GM12873 (cell line): ENCODE data around the gene WDR5B.

Experiments used
- TF ChIP-seq, protein P1 (sequence below): IDR thresholded peaks from 2 replicates; pipeline ENCODE4 v1.5.1; 2012; ENCODE audit warnings: low read depth, mild to moderate bottlenecking, moderate library complexity, low read length, control low read depth; ENCODE audit not compliant: insufficient read depth; ENCODE audit errors: missing control alignments

Gene WDR5B

DNA sequence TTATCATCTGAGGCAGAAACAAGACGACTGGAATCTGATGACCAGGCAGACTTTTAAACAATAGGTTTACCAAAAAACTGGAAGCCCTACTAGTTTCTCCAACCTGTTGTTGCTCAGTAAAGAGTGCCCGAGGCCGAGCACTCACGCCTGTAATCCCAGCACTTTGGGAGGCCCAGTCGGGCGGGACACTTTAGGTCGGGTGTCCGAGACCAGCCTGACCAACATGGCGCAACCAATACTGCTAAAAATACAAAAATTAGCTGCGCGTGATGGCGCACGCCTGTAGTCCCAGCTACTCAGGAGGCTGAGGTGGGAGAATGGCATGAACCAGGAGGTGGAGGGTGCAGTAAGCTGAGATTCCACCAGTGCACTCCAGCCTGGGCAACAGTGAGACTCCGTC is 1.1 kb upstream of the WDR5B start:
- TF ChIP-seq, protein P1, sequence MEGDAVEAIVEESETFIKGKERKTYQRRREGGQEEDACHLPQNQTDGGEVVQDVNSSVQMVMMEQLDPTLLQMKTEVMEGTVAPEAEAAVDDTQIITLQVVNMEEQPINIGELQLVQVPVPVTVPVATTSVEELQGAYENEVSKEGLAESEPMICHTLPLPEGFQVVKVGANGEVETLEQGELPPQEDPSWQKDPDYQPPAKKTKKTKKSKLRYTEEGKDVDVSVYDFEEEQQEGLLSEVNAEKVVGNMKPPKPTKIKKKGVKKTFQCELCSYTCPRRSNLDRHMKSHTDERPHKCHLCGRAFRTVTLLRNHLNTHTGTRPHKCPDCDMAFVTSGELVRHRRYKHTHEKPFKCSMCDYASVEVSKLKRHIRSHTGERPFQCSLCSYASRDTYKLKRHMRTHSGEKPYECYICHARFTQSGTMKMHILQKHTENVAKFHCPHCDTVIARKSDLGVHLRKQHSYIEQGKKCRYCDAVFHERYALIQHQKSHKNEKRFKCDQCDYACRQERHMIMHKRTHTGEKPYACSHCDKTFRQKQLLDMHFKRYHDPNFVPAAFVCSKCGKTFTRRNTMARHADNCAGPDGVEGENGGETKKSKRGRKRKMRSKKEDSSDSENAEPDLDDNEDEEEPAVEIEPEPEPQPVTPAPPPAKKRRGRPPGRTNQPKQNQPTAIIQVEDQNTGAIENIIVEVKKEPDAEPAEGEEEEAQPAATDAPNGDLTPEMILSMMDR = no peak

DNA sequence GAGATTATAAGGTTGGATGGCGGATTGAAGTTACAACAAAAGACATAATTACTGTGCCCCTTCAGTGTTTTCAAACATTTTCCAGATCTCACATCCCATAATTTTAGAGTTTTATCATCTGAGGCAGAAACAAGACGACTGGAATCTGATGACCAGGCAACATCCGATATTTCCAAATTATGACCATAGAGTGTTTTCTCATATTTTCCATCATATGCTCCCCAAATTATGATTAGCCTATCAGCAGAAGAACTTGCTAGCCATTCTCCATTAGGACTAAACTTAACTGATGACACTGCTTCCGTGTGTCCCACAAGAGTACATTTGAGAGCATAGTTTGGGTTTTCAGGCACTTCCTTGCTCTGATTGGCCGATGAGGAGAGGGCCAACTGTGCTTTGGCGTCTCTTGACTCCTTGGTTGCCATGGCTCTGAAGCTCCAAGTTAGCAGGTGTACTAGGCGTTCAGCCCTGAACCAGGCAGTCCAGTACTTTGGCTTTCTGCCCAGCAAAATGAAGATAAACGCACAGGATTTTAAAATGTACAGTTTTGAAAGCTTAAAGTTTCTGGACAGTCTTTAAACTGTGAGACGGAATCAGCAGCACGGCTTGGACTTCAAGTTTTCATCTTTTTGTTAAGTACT is 638 bp downstream of the WDR5B start:
- TF ChIP-seq, protein P1 = no peak

DNA sequence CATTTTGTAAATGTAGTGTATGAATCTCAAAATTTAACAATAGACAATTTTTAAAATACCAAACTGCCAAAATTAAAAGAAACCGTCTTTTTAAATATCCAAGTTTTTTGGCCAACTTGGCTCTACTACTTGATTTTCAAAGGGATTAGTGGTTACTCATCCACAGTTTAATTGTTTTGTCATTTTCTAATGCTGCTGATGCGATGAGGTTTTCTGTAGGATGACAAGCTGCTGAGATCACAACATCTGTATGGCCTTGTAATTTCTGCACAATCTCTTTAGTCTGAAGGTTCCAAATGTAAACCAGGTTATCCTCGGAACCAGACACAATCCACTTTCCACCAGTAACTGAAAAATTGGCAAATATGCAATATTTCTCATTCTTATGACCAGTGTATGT is 1.5 kb downstream of the WDR5B start:
- TF ChIP-seq, protein P1 = no peak

DNA sequence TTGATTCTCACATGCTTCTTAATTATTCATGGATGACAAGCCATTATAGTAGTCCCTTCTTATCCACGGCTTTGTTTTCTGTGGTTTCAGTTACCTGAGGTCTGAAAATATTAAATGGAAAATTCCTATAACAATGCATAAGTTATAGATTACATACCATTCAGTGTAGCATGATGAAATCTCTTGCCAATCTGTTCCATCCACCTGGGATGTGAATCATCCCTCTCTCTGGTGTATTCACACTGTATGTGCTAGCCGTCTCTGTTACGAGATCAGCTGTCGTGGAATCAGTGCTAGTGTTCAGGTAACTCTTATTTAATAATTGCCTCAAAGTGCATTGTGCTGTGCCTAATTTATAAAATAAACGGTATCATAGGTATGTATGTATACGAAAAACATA is 5.2 kb downstream of the WDR5B start:
- TF ChIP-seq, protein P1 = no peak

DNA sequence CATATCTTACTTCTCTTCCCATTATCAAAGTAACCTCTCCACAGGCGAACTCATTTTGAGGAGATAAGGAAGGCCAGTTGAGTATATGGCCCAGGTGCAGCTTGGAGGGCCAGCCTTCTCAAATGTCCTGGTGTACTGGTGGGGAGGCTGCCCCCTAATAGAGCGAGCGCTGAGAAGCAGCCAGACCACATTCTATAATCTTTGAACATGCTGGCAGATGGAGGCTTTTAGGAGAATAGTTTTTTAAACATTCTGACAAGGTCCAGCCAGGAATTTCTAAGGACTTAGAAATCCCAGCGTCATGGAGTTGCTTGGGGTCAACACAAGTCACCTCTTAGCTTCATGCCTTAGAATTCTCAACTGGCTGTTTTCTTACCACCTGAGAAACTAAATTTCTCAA is 5.8 kb downstream of the WDR5B start:
- TF ChIP-seq, protein P1 = no peak

DNA sequence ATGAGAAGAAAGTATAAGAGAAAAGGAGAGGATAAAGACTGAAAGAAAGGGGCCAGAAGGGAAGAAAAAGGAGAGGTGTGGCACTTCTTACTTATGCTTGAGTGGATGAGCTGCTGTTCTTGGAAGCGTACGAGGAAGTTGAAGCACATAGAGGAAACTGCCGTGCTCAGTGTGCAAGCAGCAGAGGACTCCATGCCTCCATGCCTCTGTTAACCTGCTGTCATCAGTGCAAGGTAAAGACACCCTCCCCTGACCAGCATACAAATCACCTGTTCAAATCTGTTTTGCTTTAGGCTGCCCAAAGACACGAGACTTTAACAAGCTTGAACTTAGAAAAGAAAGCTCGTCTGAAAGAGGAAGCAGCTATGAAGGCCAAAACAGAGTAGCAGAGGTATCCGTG is 6.4 kb downstream of the WDR5B start:
- TF ChIP-seq, protein P1 = no peak

DNA sequence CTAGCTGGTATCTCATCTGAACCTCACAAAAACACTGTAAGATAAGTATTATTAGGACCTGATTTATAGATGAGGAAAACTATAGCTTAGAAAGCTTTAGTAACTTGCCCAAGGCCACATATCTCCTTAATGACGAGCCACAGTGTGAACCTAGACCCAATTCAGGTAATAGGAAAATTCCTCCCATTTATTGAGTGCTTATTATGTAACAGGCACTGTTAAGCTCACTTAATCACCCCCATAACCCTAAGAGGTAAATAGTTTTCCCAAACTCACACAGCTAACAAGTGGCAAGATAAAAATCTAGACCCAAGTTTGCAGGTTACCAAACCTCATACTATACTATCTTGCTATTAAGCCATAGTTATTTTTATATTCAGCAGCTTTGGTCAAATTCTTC is 7.9 kb downstream of the WDR5B start:
- TF ChIP-seq, protein P1 = no peak
